DMS79 (cell line): Measurements from ENCODE around the gene B3GALT6.

ENCODE experiments used
- DNase-seq: peaks from one replicate; lab custom pipeline; 2025; lab: John Stamatoyannopoulos, UW

B3GALT6 gene

GRCh38 chr1:1231400-1232207 lies 433 bp upstream of the B3GALT6 start, which contains the start of gene SDF4:
TSS of gene SDF4 (minus strand) at chr1:1232001. CDS start at chr1:1228772, 3,229 bp downstream.
- DNase-seq = peak; percentile 86

- DNase-seq = no peak
Measured at GRCh38 chr1:1232796-1233566, 944 bp downstream of the B3GALT6 start.

- DNase-seq = no peak
Measured at GRCh38 chr1:1233567-1233892, 1.5 kb downstream of the B3GALT6 start.

- DNase-seq = no peak
Measured at GRCh38 chr1:1234180-1234808, 2.3 kb downstream of the B3GALT6 start.

GRCh38 chr1:1235016-1235744 lies 3.1 kb downstream of the B3GALT6 start:
- no peak for DNase-seq

GRCh38 chr1:1236176-1236763 lies 4.2 kb downstream of the B3GALT6 start:
- DNase-seq = no peak

GRCh38 chr1:1236945-1237873 lies 5.2 kb downstream of the B3GALT6 start:
- no peak for DNase-seq

- DNase-seq = no peak
Measured at GRCh38 chr1:1237874-1238701, 6.1 kb downstream of the B3GALT6 start.

GRCh38 chr1:1238702-1239178 lies 6.7 kb downstream of the B3GALT6 start:
- DNase-seq = no peak

- no peak for DNase-seq
Measured at GRCh38 chr1:1239227-1239613, 7.2 kb downstream of the B3GALT6 start.

- no peak for DNase-seq
Measured at GRCh38 chr1:1239614-1240347, 7.7 kb downstream of the B3GALT6 start.

- DNase-seq = no peak
Measured at GRCh38 chr1:1240348-1240732, 8.3 kb downstream of the B3GALT6 start.

GRCh38 chr1:1240822-1241587 lies 9.0 kb downstream of the B3GALT6 start:
- no peak for DNase-seq

GRCh38 chr1:1241588-1242219 lies 9.7 kb downstream of the B3GALT6 start:
- no peak for DNase-seq

- no peak for DNase-seq
Measured at GRCh38 chr1:1242461-1243265, 10.6 kb downstream of the B3GALT6 start.

GRCh38 chr1:1243266-1243660 lies 11.2 kb downstream of the B3GALT6 start:
- DNase-seq = no peak

- DNase-seq = no peak
Measured at GRCh38 chr1:1243807-1244191, 11.8 kb downstream of the B3GALT6 start.
